ENCODE results near the gene GJA9.
"Not testable (repeated sequence)": the region's sequence is repeated elsewhere in the genome, so short reads cannot be mapped to it uniquely, and the experiment has no call there.

Gene GJA9

DNA sequence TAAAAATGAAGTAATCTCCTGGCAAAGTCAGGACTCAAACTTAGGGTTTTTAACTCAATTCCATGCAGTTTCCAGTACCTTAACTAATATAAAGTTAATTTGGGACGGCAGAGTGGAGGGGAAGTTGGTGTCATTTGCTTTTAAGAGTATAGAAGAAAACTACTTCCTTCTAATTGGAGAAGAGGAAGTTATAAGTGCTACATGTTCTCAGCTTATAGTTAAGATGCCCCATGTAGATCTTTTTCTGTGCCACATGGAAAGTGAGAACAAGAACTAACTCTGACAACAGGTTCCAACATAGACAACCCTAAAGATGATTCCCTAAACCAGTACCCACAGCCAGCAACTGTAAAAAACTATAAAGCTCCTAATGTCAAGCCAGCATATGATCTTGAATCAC is 33.3 kb downstream of the GJA9 start:
- H3K4me3 ChIP-seq (ENCODE audit: low read length), result 0 out of 2 replicates have a peak overlapping the region, but pooled peaks have one; percentile 9
- no peaks in the 10 kb centered on the region for H3K27me3 ChIP-seq (ENCODE audit: control insufficient read depth, low read length)
- no peaks in the 10 kb centered on the region for H4K20me1 ChIP-seq (ENCODE audit: control insufficient read depth, insufficient read depth, low read depth, low read length)
- TF ChIP-seq, protein P1, sequence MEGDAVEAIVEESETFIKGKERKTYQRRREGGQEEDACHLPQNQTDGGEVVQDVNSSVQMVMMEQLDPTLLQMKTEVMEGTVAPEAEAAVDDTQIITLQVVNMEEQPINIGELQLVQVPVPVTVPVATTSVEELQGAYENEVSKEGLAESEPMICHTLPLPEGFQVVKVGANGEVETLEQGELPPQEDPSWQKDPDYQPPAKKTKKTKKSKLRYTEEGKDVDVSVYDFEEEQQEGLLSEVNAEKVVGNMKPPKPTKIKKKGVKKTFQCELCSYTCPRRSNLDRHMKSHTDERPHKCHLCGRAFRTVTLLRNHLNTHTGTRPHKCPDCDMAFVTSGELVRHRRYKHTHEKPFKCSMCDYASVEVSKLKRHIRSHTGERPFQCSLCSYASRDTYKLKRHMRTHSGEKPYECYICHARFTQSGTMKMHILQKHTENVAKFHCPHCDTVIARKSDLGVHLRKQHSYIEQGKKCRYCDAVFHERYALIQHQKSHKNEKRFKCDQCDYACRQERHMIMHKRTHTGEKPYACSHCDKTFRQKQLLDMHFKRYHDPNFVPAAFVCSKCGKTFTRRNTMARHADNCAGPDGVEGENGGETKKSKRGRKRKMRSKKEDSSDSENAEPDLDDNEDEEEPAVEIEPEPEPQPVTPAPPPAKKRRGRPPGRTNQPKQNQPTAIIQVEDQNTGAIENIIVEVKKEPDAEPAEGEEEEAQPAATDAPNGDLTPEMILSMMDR (IDR thresholded peaks at IDR 0.05; ENCODE audit: low read depth, low read length, poor library complexity, severe bottlenecking), result no peak
- H3K79me2 ChIP-seq (ENCODE audit: control insufficient read depth, low read length), result no peaks in the 10 kb centered on the region
- H3K9me3 ChIP-seq (ENCODE audit: control insufficient read depth, insufficient read depth, low read length), result no peaks in the 10 kb centered on the region
- peak overlapping the region; percentile 33 for H3K27ac ChIP-seq (ENCODE audit: low read depth, low read length)
- peaks cover 4% of the 10 kb centered on the region; the same call in 1 of the 2 replicates for H3F3A ChIP-seq (ENCODE audit: control insufficient read depth, insufficient read depth)
- peaks cover 16% of the 10 kb centered on the region for H3K4me1 ChIP-seq (ENCODE audit: control insufficient read depth, low read length)
- H3K4me2 ChIP-seq (ENCODE audit: low read length), result peak overlapping the region; percentile 43
- H3K9me2 ChIP-seq (replicated peaks; ENCODE audit: control insufficient read depth, low read length), result no peaks in the 10 kb centered on the region
- peaks cover 45% of the 10 kb centered on the region for H3K36me3 ChIP-seq (ENCODE audit: control insufficient read depth, low read length)

- Histone ChIP-seq H3K9me2 (replicated peaks; ENCODE audit: control insufficient read depth, low read length) (no peaks in the 10 kb centered on the region), H3K4me2 (ENCODE audit: low read length) (no peak overlapping the region), H3K36me3 (ENCODE audit: control insufficient read depth, low read length) (peaks cover 40% of the 10 kb centered on the region), H3K27me3 (ENCODE audit: control insufficient read depth, low read length) (no peaks in the 10 kb centered on the region), H3F3A (ENCODE audit: control insufficient read depth, insufficient read depth) (no peaks in the 10 kb centered on the region), H4K20me1 (ENCODE audit: control insufficient read depth, insufficient read depth, low read depth, low read length) (no peaks in the 10 kb centered on the region), H3K79me2 (ENCODE audit: control insufficient read depth, low read length) (no peaks in the 10 kb centered on the region), H3K4me3 (ENCODE audit: low read length) (no peak overlapping the region), H3K27ac (ENCODE audit: low read depth, low read length) (no peak overlapping the region), H3K9me3 (ENCODE audit: control insufficient read depth, insufficient read depth, low read length) (no peaks in the 10 kb centered on the region), H3K4me1 (ENCODE audit: control insufficient read depth, low read length) (peaks cover 16% of the 10 kb centered on the region)
- TF ChIP-seq EZH2phosphoT487 (IDR thresholded peaks at IDR 0.05; ENCODE audit: borderline replicate concordance, low read length), result no peak
Measured at GRCh38 chr1:38846210-38846609, 35.2 kb downstream of the GJA9 start.

- Histone ChIP-seq H3K4me1 (ENCODE audit: control insufficient read depth, low read length) (peaks cover 16% of the 10 kb centered on the region), H3K36me3 (ENCODE audit: control insufficient read depth, low read length) (peaks cover 36% of the 10 kb centered on the region)
- not testable (repeated sequence) for H3K9me3 ChIP-seq (ENCODE audit: control insufficient read depth, insufficient read depth, low read length); H3K4me3 ChIP-seq (ENCODE audit: low read length); H3K4me2 ChIP-seq (ENCODE audit: low read length); H3K79me2 ChIP-seq (ENCODE audit: control insufficient read depth, low read length); H3F3A ChIP-seq (ENCODE audit: control insufficient read depth, insufficient read depth); H3K9me2 ChIP-seq (replicated peaks; ENCODE audit: control insufficient read depth, low read length); H3K27ac ChIP-seq (ENCODE audit: low read depth, low read length); H3K27me3 ChIP-seq (ENCODE audit: control insufficient read depth, low read length); H4K20me1 ChIP-seq (ENCODE audit: control insufficient read depth, insufficient read depth, low read depth, low read length)
Measured at GRCh38 chr1:38845088-38845487, 36.3 kb downstream of the GJA9 start.

DNA sequence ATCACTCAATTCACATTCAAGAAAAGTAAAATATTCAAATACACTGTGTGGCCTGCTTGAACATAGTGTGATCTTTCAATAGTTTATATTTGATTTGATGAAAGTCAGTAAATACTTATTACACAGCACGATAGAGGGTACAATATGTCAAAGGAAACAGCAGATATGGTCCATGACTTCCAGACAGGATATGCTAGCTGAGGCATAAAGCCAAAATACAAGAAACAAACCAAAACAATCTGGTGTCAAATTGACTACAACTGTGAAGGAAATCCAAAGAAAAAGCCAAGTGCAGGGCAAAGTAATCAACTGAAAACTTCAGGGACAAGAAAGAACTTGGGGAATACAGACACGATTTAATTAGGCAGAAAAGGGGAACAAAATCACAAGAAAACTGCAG is 41.1 kb downstream of the GJA9 start:
- Histone ChIP-seq H4K20me1 (ENCODE audit: control insufficient read depth, insufficient read depth, low read depth, low read length) (no peaks in the 10 kb centered on the region), H3F3A (ENCODE audit: control insufficient read depth, insufficient read depth) (no peaks in the 10 kb centered on the region), H3K79me2 (ENCODE audit: control insufficient read depth, low read length) (no peaks in the 10 kb centered on the region), H3K27me3 (ENCODE audit: control insufficient read depth, low read length) (no peaks in the 10 kb centered on the region), H3K4me1 (ENCODE audit: control insufficient read depth, low read length) (no peaks in the 10 kb centered on the region), H3K4me3 (ENCODE audit: low read length) (no peak overlapping the region), H3K9me2 (replicated peaks; ENCODE audit: control insufficient read depth, low read length) (no peaks in the 10 kb centered on the region), H3K9me3 (ENCODE audit: control insufficient read depth, insufficient read depth, low read length) (no peaks in the 10 kb centered on the region), H3K36me3 (ENCODE audit: control insufficient read depth, low read length) (peaks cover 29% of the 10 kb centered on the region), H3K27ac (ENCODE audit: low read depth, low read length) (no peak overlapping the region), H3K4me2 (ENCODE audit: low read length) (no peak overlapping the region)
- TF ChIP-seq, protein P1 (IDR thresholded peaks at IDR 0.05; ENCODE audit: low read depth, low read length, poor library complexity, severe bottlenecking), result no peak
- TF ChIP-seq EZH2phosphoT487 (IDR thresholded peaks at IDR 0.05; ENCODE audit: borderline replicate concordance, low read length), result no peak

Measured in DOHH2 (cell line).